H1 (cell line): Measurements from ENCODE around the gene B9D1. TPM values are rescaled to one million over a fixed set of nuclear protein-coding genes. Genes with fewer than 3 reads are reported as not detected.

Source experiments
- CBX5 ChIP-seq: fragments of 300-800, 300-1000 bp; sonication (generic); IDR thresholded peaks from 2 replicates; pipeline ENCODE4 v1.7.1; 2016; ENCODE audit warnings: antibody characterized with exemption, low read length, low read depth
- EGR1 ChIP-seq: IDR thresholded peaks from 2 replicates; pipeline ENCODE4 v1.6.1; 2011; ENCODE audit warnings: low read depth, low read length, borderline replicate concordance
- EP300 ChIP-seq, 2 experiments: IDR thresholded peaks; 1 replicate in 1 of 2; 2 replicates in 1 of 2; pipeline ENCODE4 v1.6.1; 2011 to 2012; ENCODE audit warnings: low read depth in 2 of 2, low read length in 2 of 2, mild to moderate bottlenecking in 2 of 2, borderline replicate concordance in 1 of 2, inconsistent platforms in 1 of 2, moderate library complexity in 1 of 2
- EZH2 ChIP-seq: fragments of 200-600 bp; sonication (generic); IDR thresholded peaks from 2 replicates; pipeline ENCODE4 v1.7.1; 2012; ENCODE audit warnings: low read depth, mild to moderate bottlenecking, moderate library complexity, low read length, inconsistent platforms; ENCODE audit not compliant: severe bottlenecking
- HDAC6 ChIP-seq: IDR thresholded peaks from one replicate; pipeline ENCODE4 v1.7.1; 2012; ENCODE audit warnings: low read depth, mild to moderate bottlenecking, inconsistent platforms, low read length, moderate library complexity
- TBP ChIP-seq: IDR thresholded peaks from 2 replicates; pipeline ENCODE4 v1.6.1; 2011; ENCODE audit warnings: low read depth, low read length, improper control_type of control experiment
- polyA plus RNA-seq, 7 experiments: library from polyadenylated mRNA; depleted of rRNA in 3 of 7; stranded (reverse) in 5 of 7; unstranded in 2 of 7; fragments of >200 nt in 5 of 7; fragments of 200-250 nt in 2 of 7; gene quantifications; 1 replicate in 5 of 7; 2 replicates in 1 of 7; 4 replicates in 1 of 7; pipeline versions ENCODE4 v1.2.1 to v1.2.3, GENCODE V29; 2011 to 2013; ENCODE audit warnings: missing spikeins in 2 of 7, mixed read lengths in 2 of 7
- total RNA-seq: library from RNA; stranded (reverse); fragmentation: NEBNext Ultra II Directional; extraction: Animal tissue kit (Norgen Biotek cat#: 25700); gene quantifications from 2 replicates; pipeline ENCODE4 v1.2.1, GENCODE V29; 2021
- TF ChIP-seq, protein P1 (sequence below), 3 experiments: IDR thresholded peaks; 1 replicate in 2 of 3; 2 replicates in 1 of 3; pipeline versions ENCODE4 v1.5.1 to v1.6.1; 2011; ENCODE audit warnings: low read length in 3 of 3, mild to moderate bottlenecking in 3 of 3, inconsistent platforms in 2 of 3, low read depth in 1 of 3, moderate library complexity in 1 of 3; ENCODE audit not compliant: insufficient read depth in 1 of 3; ENCODE audit errors: control extremely low read depth in 1 of 3

B9D1 gene
- total and polyA plus RNA-seq, 2 of the 8 experiments (the other 6 are each of a cell fraction or from before 2014, with no cell fraction given), result 24.6 to 65.7 TPM

DNA sequence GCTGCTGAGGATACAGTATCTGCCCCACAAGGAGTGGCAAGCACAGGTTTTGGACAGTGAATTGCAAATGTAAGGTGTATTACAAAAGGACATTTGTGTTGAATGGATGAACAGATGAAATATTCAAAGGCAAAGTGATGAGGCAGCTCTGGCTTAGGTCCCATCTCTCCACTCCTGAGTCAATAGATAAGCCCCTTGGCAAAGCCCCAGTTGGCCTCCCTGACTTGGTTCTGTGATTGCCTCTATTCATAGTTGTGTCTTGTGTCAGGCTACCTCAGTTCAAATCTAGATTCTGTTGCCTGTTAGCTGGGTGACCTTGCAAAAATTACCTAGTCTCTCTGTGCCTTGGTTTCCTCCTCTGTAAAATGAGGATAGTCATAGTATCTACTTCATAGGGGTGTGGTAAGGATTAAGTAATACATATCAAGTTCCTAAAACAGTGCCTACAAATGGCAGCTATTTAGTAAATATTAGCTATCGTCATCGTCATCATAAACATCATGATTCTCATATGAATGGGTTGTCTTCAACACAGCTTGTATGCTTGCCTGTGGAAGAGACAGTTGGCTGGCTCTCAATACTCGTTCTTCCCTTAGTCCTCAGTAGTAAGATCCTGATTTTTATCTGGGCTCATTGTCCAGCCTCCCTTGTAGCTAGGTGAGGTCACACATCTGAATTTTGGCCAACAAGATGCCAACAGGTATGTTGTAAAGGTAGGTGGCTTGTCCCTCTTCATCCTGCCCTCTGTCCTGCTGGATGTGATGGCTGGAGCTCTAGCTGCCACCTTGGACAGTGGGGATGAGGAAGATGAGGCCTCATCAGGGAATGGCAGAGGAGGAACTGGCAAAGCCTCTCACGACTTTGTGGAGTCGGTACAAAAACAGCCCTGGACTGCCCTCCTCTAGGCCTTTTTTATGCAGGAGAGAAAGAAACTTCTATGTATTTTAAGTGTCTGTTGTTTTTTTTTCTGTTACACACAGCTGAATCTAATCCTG is 26.6 kb upstream of the B9D1 start (continued):
- TF ChIP-seq EP300 (IDR thresholded peaks at IDR 0.05; ENCODE audit: borderline replicate concordance in 1 of 2, low read depth in 2 of 2, low read length in 2 of 2) (no peak), EZH2 (no peak), CBX5 (no peak), TBP (no peak), HDAC6 (no peak), EGR1 (no peak)
- TF ChIP-seq, protein P1, sequence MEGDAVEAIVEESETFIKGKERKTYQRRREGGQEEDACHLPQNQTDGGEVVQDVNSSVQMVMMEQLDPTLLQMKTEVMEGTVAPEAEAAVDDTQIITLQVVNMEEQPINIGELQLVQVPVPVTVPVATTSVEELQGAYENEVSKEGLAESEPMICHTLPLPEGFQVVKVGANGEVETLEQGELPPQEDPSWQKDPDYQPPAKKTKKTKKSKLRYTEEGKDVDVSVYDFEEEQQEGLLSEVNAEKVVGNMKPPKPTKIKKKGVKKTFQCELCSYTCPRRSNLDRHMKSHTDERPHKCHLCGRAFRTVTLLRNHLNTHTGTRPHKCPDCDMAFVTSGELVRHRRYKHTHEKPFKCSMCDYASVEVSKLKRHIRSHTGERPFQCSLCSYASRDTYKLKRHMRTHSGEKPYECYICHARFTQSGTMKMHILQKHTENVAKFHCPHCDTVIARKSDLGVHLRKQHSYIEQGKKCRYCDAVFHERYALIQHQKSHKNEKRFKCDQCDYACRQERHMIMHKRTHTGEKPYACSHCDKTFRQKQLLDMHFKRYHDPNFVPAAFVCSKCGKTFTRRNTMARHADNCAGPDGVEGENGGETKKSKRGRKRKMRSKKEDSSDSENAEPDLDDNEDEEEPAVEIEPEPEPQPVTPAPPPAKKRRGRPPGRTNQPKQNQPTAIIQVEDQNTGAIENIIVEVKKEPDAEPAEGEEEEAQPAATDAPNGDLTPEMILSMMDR (IDR thresholded peaks at IDR 0.05; ENCODE audit: control extremely low read depth in 1 of 3, insufficient read depth in 1 of 3, low read depth in 1 of 3, low read length in 3 of 3), result no peak
